Right ventricle myocardium superior (tissue), 1 donor: ENCODE data around the gene TMEM95. TPM values are rescaled to one million over a fixed set of nuclear protein-coding genes. Genes with fewer than 3 reads are reported as not detected.

Experiments
- total RNA-seq: library from RNA; stranded (reverse); fragmentation: NEBNext Ultra II Directional; extraction: Animal tissue kit (Norgen Biotek cat#: 25700); gene quantifications from one replicate; pipeline ENCODE4 v1.2.1, GENCODE V29; 2021
- donor health status: DM: no; HTN: yes; CAD: no; lungs with severe emphysema.

Gene TMEM95
- total RNA-seq, 1 donor from 2014 or later: not detected

Other genes with a start within 250 kb of the TMEM95 start
- 0.40 TPM for gene ASGR2, start 240.3 kb upstream of the TMEM95 start, total RNA-seq
- gene ASGR1, start 175.8 kb upstream of the TMEM95 start, total RNA-seq: 0.19 TPM
- gene DLG4, start 135.3 kb upstream of the TMEM95 start, total RNA-seq: 20.4 TPM
- 2,247 TPM for gene ACADVL, start 135.2 kb upstream of the TMEM95 start, total RNA-seq
- gene DVL2, start 120.6 kb upstream of the TMEM95 start, total RNA-seq: 20.4 TPM
- gene PHF23, start 115.7 kb upstream of the TMEM95 start, total RNA-seq: 19.4 TPM
- gene GABARAP, start 112.7 kb upstream of the TMEM95 start, total RNA-seq: 432 TPM
- gene CTDNEP1, start 103.4 kb upstream of the TMEM95 start, total RNA-seq: 109 TPM
- gene ELP5, start 102.9 kb upstream of the TMEM95 start, total RNA-seq: 71.6 TPM
- gene CLDN7, start 92.7 kb upstream of the TMEM95 start, total RNA-seq: 0.94 TPM
- gene SLC2A4, start 73.4 kb upstream of the TMEM95 start, total RNA-seq: 141 TPM
- 0.75 TPM for gene YBX2, start 60.5 kb upstream of the TMEM95 start, total RNA-seq
- gene EIF5A, start 47.5 kb upstream of the TMEM95 start, total RNA-seq: 295 TPM
- gene GPS2, start 39.8 kb upstream of the TMEM95 start, total RNA-seq: 68.8 TPM
- 26.2 TPM for gene NEURL4, start 25.8 kb upstream of the TMEM95 start, total RNA-seq
- gene ACAP1, start 18.6 kb upstream of the TMEM95 start, total RNA-seq: 14.9 TPM
- 4.4 TPM for gene KCTD11, start 3.0 kb upstream of the TMEM95 start, total RNA-seq
- gene TNK1, start 25.9 kb downstream of the TMEM95 start, total RNA-seq: 2.1 TPM
- 14.0 TPM for gene PLSCR3, start 39.4 kb downstream of the TMEM95 start, total RNA-seq
- 61.5 TPM for gene TMEM256, start 48.9 kb downstream of the TMEM95 start, total RNA-seq
- 5.8 TPM for gene NLGN2, start 52.7 kb downstream of the TMEM95 start, total RNA-seq
- not detected for gene SPEM1, start 65.2 kb downstream of the TMEM95 start, total RNA-seq
- not detected for gene SPEM2, start 70.5 kb downstream of the TMEM95 start, total RNA-seq
- gene SPEM3, start 73.7 kb downstream of the TMEM95 start, total RNA-seq: not detected
- 1.7 TPM for gene TMEM102, start 80.3 kb downstream of the TMEM95 start, total RNA-seq
- gene FGF11, start 84.4 kb downstream of the TMEM95 start, total RNA-seq: 9.8 TPM
- 9.8 TPM for gene CHRNB1, start 89.9 kb downstream of the TMEM95 start, total RNA-seq
- gene ZBTB4, start 124.5 kb downstream of the TMEM95 start, total RNA-seq: 60.3 TPM
- gene SLC35G6, start 126.3 kb downstream of the TMEM95 start, total RNA-seq: not detected
- gene POLR2A, start 129.2 kb downstream of the TMEM95 start, total RNA-seq: 32.9 TPM
- 34.6 TPM for gene TNFSF12, start 193.9 kb downstream of the TMEM95 start, total RNA-seq
- 8.3 TPM for gene TNFSF13, start 203.6 kb downstream of the TMEM95 start, total RNA-seq
- 30.8 TPM for gene SENP3, start 206.8 kb downstream of the TMEM95 start, total RNA-seq
- gene CD68, start 224.5 kb downstream of the TMEM95 start, total RNA-seq: 32.0 TPM
- 25.9 TPM for gene MPDU1, start 228.7 kb downstream of the TMEM95 start, total RNA-seq
- 0.91 TPM for gene SOX15, start 234.9 kb downstream of the TMEM95 start, total RNA-seq